Stimulated activated CD8-positive, alpha-beta memory T cell treated with anti-CD3 and anti-CD28 coated beads, Interleukin-7, amount 100 ng/mL, for 1 hour (primary cell): ENCODE results near the gene GTPBP1.

ENCODE experiments used
- DNase-seq, 2 donors: peaks; one replicate each; pipeline ENCODE4 v3.0.0-alpha.2; 2020; ENCODE audit warnings: low read depth in 2 of 2

GTPBP1 gene

GRCh38 chr22:38705235-38706100, at the start of gene GTPBP1:
Gene GTPBP1 (plus strand): TSS chr22:38705944. CDS start chr22:38705956, 12 bp downstream.
- peak; percentile 87 to 89 for DNase-seq

GRCh38 chr22:38656256-38657044, 49.3 kb upstream of the GTPBP1 start, which contains the start of the genes CBY1 and FAM227A:
Gene CBY1 (plus strand): TSS chr22:38656638. CDS start chr22:38668055, 11,417 bp downstream.
Gene FAM227A (minus strand): TSS chr22:38656392. CDS start chr22:38650168, 6,224 bp downstream.
- DNase-seq, result peak; percentile 65 to 74

GRCh38 chr22:38657045-38657909, 48.5 kb upstream of the GTPBP1 start:
- DNase-seq, result no peak

GRCh38 chr22:38674888-38675287, 30.9 kb upstream of the GTPBP1 start:
- no peak for DNase-seq

- DNase-seq, result no peak
Measured at GRCh38 chr22:38675833-38676232, 29.9 kb upstream of the GTPBP1 start.

- DNase-seq, result peak; percentile 68 to 72
Measured at GRCh38 chr22:38681582-38682335, 24.0 kb upstream of the GTPBP1 start, which contains the start of gene TOMM22. Gene TOMM22 (plus strand): TSS chr22:38681957. CDS start chr22:38681979, 22 bp downstream.

GRCh38 chr22:38684895-38685294, 20.8 kb upstream of the GTPBP1 start:
- DNase-seq, result no peak

GRCh38 chr22:38685761-38686160, 20.0 kb upstream of the GTPBP1 start:
- DNase-seq, result no peak

- no peak for DNase-seq
Measured at GRCh38 chr22:38689651-38690050, 16.1 kb upstream of the GTPBP1 start.

GRCh38 chr22:38694049-38694448, 11.7 kb upstream of the GTPBP1 start:
- DNase-seq, result no peak

- no peak for DNase-seq
Measured at GRCh38 chr22:38694940-38695339, 10.8 kb upstream of the GTPBP1 start.

GRCh38 chr22:38696606-38697424, 8.9 kb upstream of the GTPBP1 start:
- DNase-seq, result no peak

GRCh38 chr22:38697425-38698089, 8.2 kb upstream of the GTPBP1 start:
- no peak for DNase-seq

GRCh38 chr22:38698407-38699094, 7.2 kb upstream of the GTPBP1 start:
- no peak for DNase-seq

GRCh38 chr22:38699143-38699542, 6.6 kb upstream of the GTPBP1 start:
- DNase-seq, result no peak

- no peak for DNase-seq
Measured at GRCh38 chr22:38699784-38700183, 6.0 kb upstream of the GTPBP1 start.

- DNase-seq, result no peak
Measured at GRCh38 chr22:38700270-38700788, 5.4 kb upstream of the GTPBP1 start.
